A549 treated with AZD2906 at 1 μM for 4 hours (cell line): ENCODE data around the gene G3BP2. TPM values are rescaled to one million over a fixed set of nuclear protein-coding genes. Genes with fewer than 3 reads are reported as not detected.

ENCODE experiments used
- total RNA-seq: library from RNA; stranded (reverse); fragments of 200-300 nt; extraction: Qiagen RNA extraction; gene quantifications from 5 replicates; pipeline ENCODE4 v1.2.3, GENCODE V29; 2022

The G3BP2 gene
- 64.5 to 106 TPM (median 73.4 TPM) in 5 replicates for total RNA-seq

DNA sequence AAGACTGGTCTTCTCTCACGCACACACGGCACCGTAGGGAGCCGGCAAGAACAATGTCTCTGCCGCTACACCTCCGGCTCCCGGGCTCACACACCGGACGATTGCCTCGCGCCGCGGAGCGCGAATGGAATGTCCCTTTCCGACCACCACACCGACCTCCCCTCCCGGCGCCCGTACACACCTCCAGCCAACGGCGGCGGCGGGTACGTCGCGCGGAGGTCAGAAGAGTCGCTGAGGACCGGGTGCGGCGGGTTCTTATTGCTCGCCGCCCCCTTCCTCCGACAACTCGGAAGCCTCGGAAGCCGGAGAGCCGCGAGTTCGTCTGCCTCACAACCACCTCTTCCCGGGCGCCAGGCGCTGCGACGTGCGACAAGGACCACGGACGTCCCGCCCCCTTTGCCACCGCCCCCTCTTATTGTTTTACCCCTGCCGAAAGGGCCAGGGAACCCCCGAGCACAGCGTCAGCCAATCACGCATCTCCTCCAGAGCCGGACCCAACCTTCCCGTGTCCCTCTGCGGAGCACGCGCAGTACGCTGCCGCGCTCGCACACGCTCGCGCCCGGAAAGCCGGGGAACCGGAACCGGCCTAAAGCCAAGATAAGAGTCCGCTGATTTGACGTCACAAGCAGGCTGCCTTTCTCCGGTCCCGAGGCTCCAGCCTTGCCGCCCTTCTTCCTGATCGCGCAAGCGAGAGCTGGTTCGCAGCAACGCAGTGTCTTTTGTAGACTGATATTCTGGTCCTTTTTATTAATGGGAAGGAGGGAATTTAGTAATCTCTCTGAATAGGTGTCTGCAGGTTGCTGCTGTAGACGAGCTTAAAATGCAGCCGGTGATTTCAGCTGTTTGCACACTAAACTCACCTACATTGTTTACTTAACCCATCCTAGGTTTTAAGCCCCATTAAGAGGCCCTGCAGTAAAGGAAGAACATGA, at the start of gene G3BP2:
Gene G3BP2, minus strand, starts transcription at position 385 of the 932 bp plus-strand sequence. CDS start 11,386 bp downstream, outside the sequence.

GRCh38 chr4:75630174-75630936, 42.9 kb downstream of the G3BP2 start, which contains the start of gene CDKL2:
Gene CDKL2, minus strand, starts transcription at chr4:75630528. Its CDS starts 4,540 bp downstream, at chr4:75625988.

Other genes with a start within 250 kb of the G3BP2 start
- gene RCHY1, start 159.0 kb downstream of the G3BP2 start, total RNA-seq = 13.9 to 20.0 TPM (median 15.8 TPM) in 5 replicates
- 4.2 to 5.7 TPM (median 5.5 TPM) in 5 replicates for gene THAP6, start 158.9 kb downstream of the G3BP2 start, total RNA-seq
- 0.05 TPM in 1 of 5 replicates, not detected in the others for gene ODAPH, start 117.3 kb downstream of the G3BP2 start, total RNA-seq
- 0.53 to 0.90 TPM (median 0.82 TPM) in 5 replicates for gene CDKL2, start 42.9 kb downstream of the G3BP2 start, total RNA-seq
- 18.1 to 25.5 TPM (median 21.7 TPM) in 5 replicates for gene USO1, start 51.2 kb upstream of the G3BP2 start, total RNA-seq
- not detected in 5 replicates for gene PPEF2, start 229.0 kb upstream of the G3BP2 start, total RNA-seq